ENCODE data around the gene GGA3.
A peak's percentile ranks its signal among the peaks of the same experiment; 100 is the strongest.
"Not testable (repeated sequence)": the region's sequence is repeated elsewhere in the genome, so short reads cannot be mapped to it uniquely, and the experiment has no call there.

The GGA3 gene, protein sequence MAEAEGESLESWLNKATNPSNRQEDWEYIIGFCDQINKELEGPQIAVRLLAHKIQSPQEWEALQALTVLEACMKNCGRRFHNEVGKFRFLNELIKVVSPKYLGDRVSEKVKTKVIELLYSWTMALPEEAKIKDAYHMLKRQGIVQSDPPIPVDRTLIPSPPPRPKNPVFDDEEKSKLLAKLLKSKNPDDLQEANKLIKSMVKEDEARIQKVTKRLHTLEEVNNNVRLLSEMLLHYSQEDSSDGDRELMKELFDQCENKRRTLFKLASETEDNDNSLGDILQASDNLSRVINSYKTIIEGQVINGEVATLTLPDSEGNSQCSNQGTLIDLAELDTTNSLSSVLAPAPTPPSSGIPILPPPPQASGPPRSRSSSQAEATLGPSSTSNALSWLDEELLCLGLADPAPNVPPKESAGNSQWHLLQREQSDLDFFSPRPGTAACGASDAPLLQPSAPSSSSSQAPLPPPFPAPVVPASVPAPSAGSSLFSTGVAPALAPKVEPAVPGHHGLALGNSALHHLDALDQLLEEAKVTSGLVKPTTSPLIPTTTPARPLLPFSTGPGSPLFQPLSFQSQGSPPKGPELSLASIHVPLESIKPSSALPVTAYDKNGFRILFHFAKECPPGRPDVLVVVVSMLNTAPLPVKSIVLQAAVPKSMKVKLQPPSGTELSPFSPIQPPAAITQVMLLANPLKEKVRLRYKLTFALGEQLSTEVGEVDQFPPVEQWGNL

DNA sequence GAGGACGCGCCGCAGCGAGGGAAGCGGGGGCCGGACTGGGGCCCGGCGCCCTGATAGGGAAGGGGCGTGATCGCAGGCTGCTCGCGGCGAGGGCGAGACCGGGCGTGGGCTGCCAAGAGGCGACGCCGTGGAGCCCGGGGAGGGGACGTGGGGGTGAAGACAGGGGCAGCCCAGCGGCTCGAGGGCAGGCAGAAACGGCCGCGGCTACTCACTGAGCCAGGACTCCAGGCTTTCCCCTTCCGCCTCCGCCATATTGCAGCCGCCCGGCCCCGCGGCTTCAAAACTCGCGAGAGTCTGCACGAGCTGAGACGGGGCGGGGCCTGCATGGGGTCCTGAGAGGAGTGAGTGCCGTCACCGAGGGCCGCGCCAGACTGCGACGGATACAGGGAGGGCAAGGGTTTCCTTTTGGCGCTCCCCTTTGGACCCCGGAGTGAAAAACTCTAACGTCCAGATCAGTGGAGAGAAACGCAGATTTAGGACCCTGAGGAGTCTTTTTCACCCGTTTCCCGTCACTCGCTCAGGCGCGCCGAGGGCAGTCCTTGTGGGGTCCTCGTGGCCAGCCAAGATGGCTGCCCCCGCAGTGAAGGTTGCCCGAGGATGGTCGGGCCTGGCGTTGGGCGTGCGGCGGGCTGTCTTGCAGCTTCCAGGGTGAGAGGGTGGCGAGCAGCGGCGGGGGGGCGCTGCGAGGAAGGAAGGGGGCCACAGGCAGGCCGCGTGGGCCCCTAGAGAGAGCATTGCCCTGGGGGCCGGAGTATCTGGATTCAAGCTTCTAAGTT, at the start of gene GGA3, which contains the start of gene MRPS7:
TSS of gene GGA3 (minus strand) at position 271 of the 776 bp plus-strand sequence. CDS start at position 252, 19 bp downstream.
TSS of gene MRPS7 (plus strand) at position 544 of the 776 bp plus-strand sequence. CDS start at position 566, 22 bp downstream.
- peak; percentile 98 for DNase-seq (ENCODE audit: low read depth)

DNA sequence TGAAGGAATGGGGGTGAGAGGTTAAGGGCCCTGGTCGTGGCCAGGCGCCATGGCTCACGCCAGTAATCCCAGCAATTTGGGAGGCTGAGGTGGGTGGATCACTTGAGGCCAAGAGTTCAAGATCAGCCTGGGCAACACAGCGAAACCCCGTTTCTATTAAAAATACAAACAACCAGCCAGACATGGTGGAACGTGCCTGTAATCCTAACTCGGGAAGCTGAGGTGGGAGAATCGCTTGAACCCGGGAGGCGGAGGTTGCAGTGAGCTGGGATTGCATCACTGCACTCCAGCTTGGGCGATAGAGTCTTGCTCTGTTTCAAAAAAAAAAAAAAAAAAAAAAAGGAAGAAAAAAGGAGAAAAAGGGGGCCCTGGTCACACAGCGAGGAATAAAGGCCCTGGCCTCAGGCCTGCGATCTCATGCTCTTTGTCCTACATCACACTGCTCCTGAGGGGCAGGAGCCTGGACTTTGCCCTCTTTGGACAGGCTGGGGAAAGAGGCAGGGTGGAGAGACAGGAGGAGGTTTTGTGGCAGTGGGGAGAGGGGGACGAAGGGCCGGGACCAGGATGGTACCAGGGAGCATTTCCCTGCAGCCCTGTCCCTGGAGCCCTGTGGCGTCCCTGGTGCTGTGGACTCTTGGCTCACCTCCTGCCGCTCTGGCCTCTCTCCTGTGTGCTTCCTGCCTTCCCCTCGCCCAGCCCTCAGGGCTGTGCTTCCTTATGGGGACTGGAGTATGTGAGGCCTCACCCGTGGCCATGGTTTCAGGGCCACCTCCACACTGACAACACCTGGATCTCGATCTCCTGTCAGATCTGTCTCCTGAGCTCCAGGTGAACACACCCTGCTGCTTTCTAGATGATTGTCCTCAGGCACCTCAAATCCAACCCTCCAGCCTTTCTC, 47.6 kb upstream of the GGA3 start:
- no peak for DNase-seq (ENCODE audit: low read depth)

DNA sequence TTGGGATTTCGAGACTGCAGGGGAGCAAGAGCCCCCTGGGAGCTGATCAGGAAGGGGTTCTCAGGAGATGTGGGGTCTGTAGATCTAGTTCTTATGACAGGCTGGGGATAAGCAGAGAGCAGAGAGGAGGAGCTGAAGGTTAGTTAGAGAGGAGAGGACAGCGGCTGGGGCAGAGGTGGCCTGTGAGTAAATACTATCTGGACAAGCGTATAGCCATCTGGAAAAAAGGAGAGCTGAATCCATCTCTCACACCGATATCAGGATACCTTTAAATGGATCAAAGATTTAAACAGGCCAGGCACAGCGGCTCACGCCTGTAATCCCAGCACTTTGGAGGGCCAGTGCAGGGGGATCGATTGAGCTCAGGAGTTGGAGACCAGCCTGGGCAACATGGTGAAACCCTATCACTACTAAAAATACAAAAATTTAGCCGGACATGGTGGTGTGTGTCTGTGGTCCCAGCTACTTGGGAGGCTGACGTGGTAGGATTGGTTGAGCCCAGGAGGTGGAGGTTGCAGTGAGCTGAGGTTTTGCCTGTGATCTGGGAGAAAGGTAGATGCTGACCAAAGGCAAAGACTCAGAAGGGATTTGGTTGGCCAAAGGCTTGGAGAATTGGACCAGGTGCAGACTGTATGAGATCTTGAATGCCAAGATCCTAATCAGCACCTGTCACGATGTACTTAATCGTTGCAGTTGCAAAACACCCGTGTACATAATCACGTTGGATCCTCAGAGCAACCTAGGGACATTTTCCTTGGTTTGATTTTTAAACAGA, 46.7 kb upstream of the GGA3 start:
- no peak for DNase-seq (ENCODE audit: low read depth)

DNA sequence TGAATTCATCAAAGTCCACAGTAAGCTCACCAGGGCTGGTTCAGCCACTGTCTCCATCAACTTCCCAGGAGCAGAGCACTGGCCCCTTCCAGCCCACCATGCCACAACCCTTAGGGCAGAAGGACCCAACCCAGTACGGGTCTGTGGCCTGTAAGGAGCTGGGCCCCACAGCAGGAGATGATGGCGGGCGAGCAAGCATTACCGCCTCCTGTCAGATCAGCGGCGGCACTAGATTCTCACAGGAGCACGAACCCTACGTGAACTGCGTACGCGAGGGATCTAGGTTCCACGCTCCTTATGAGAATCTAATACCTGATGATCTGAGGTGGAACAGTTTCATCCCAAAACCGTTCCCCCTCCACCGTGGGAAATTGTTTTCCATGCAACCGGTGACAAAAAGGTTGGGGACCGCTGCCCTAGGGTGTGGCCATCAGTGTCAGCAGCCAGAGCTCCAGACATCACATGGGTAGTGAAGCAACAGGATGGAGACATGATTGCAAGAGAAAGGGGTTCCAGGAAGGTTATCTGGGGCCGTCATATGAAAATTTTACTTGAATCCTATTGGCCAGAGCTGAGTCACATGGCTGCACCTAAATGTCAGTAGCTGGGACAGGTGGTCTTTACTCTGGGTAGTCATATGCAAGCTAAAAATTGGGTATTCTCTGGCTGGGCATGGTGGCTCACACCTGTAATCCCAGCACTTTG, 40.2 kb upstream of the GGA3 start:
- DNase-seq (ENCODE audit: low read depth), result no peak

DNA sequence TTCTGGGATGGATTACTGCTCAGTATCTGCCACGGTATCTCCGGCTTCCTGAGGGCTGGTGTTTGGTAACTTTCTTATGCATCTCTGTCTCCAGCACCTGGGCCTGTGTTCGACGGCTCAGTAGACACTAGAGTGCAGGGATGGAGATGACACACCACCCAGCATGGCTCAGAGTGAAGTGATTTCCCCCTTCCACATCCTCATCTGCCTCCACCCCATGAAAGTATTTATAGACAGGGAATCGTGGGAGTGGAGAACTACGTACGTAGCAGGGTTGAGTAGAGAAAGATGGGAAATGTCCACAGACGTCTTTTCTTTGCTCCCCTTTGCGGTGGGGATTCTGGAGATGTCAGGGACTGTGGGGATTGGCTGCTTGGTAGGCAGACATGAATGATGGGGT, 39.6 kb upstream of the GGA3 start:
- no peak for DNase-seq (ENCODE audit: low read depth)

DNA sequence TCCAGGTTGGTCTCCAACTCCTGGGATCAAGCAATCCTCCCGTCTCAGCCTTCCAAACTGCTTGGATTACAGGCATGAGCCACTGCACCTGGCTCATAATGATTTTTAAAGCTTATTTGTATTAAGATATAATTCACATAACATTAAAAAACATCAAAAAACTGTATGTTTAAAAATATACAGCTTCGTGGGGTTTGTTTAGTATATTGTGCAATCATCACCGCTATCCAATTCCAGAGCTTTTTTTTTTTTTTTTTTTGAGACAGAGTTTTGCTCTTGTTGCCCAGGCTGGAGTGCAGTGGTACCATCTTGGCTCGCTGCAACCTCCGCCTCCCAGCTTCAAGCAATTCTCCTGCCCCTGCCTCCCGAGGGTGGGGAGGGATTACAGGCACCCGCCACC, 38.9 kb upstream of the GGA3 start:
- DNase-seq (ENCODE audit: low read depth), result no peak

DNA sequence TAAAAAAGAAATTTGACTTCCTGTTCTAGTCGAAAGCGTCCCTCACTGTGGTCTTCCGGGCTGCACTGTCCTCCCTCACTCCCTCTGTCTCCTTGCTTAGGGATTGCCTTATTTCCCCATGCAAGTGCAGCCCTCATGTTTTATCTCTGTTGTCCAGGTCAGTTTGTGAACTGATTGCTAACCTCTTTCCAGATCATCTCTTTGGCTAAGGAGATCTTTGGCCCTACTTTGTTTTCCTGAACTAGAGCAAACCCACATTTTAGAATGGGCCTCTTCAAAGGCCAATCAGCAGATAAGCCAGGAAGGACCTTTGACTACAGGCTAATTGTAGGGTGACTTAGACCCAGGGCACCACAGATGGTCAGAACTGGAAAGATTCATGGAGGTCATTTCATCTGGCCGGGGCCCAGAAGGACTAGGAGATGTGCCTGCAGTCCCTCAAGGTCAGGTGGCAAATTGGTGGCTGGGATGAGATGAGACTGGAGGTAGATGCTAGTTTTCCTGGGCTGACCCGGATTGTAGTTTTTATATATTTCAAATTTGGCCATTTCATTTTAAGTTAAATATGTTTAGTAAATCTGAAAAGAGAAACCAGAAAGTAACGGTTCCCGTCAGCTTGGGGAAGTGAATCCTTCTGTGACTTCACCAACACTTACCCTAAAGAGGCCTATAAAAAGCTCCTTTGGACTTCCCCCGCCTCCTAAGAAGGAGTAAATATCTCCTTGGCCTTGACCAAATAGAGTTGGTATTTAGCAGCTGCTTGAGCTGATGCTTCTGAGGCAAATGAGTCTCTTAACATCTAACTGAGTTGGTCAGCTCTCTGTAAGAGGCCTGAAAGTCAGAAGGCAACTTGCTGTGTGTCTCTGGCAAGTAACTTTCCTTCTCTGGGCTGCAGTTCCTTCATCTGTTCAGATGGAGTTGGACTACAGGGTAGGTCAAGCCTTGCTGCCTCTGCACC, 34.1 kb upstream of the GGA3 start:
- DNase-seq (ENCODE audit: low read depth), result no peak

DNA sequence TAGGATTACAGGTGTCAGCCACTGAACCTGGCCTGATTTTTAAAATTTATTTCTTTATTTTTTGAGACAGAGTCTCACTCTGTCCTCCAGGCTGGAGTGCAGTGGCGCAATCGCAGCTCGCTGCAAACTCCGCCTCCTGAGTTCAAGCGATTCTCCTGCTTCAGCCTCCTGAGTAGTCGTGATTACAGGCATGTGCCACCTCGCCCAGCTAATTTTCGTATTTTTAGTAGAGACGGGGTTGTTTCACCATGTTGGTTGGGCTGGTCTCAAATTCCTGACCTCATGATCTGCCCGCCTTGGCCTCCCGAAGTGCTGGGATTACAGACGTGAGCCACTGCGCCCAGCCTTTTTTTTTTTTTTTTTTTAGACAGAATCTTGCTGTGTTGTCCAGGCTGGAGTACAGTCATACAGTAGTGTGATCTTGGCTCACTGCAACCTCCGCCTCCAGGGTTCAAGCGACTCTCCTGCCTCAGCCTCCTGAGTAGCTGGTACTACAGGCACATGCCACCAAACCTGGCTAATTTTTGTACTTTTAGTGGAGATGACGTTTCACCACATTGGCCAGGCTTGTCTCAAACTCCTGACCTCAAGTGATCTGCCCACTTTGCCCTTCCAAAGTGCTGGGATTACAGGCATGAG, 31.5 kb upstream of the GGA3 start:
- not testable (repeated sequence) for DNase-seq (ENCODE audit: low read depth)

DNA sequence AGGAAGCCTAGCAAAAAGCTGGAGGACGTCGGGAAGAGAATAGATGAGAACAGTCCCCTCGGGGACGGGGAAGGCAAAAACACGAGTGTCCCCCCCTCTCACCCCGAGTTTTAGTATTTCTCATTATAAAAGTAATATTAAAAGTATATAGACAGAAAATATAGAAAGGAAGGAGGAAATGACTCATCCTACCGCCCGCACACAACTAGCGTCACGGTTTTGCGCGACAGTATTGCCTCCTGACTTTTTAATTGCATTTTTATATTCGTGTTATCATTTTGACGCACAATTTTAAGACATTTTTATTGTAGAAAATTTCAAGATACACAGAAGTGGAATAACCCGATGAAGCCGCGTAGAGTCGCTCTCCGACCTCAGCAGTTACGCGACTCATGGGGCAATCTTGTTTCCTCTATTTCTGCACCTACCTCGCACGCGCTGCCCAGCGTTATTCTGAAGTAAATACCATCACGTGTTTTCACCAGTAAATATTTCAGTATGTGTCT, 28.5 kb upstream of the GGA3 start:
- peak; percentile 79 for DNase-seq (ENCODE audit: low read depth)

DNA sequence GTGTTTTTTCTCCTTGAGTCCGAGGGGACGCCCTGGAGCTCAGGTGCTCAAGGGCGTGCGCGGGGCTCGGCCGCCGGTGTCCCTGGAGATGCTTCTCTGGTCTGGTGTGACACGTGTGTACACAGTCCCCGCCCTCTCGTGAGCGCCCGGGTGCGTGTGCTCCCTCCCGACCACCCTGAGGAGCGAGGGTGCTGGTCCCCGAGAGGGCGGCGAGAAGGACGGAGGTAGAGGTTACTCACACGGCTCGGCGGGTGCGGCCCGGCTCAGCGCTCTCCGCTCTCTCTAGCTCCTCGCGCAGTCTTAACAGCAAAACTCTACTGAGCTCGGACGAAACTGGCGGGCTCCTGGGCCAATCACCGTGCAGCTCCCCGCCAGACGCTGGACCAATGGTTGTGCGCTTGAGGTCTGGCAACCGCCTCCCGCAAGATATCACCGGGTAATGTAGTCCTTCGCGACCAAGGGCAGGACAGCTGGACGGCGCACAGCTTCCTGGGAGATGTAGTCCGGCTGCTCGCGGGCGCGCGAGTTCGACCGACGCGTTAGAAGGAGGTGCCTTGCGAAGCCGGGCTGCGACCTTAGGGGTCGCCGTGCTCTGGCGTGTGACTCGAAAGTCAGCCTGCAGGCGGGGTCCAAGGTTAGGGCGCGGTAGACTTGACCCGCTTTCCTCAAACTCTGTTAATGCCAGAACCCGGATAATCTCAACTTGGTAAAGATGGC, 27.9 kb upstream of the GGA3 start, which contains the start of gene SLC25A19:
TSS of gene SLC25A19 (minus strand) at position 319 of the 717 bp plus-strand sequence. CDS start 2,669 bp downstream, outside the sequence.
- DNase-seq (ENCODE audit: low read depth), result peak; percentile 100

DNA sequence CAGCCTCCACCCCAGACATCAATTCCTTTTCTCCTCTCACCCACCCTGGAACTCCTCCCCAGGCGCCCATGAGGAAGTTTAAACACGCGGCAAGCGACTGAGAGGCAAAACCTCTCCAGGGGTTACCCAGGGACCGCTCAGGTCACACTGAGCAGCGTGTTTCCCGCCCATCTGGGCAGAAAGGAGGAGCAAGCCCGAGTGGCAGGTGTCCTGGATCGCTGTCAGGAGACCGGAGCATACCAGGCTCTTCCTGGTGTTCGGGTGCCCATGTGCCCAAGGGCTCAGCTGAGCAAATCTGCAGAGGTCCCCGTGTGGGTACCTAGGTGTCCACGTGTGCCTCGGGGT, 27.3 kb upstream of the GGA3 start:
- DNase-seq (ENCODE audit: low read depth), result peak; percentile 51

DNA sequence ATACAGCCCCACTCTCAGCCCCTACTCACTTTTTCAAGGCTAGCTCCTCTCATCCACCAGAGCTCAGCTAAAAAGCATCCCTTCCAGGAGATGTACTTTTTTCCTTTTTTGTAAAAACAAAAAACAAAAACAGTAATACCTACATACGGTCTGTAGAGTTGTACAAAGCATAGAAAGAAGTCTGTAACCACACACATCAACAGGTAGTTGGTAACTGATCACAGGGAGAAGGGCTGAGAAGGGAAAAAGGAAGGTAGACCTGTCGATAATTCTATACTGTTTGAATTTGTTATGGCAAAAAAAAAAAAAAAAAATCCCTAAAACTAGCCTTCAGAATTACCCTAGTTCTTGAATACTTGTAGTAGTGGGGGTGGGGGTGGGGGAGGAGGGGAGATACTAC, 27.0 kb upstream of the GGA3 start:
- DNase-seq (ENCODE audit: low read depth), result no peak

DNA sequence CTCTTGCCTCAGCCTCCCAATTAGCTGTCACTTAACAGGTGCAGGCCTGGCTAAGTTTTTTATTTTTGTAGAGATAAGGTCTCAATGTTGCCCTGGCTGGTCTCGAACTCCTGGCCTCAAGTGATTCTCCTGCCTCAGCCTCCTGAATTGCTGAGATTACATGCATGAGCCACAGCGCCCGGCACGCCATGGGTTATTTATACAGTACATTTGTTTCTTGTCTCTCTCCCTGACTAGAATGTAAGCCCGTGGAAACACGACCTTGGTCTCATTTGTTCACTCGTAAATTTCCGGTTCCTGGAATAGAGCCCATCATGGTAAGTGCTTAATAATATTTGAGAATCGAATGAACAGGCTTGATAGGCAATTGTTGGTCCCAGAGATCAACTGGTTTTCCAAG, 25.8 kb upstream of the GGA3 start:
- DNase-seq (ENCODE audit: low read depth), result no peak

DNA sequence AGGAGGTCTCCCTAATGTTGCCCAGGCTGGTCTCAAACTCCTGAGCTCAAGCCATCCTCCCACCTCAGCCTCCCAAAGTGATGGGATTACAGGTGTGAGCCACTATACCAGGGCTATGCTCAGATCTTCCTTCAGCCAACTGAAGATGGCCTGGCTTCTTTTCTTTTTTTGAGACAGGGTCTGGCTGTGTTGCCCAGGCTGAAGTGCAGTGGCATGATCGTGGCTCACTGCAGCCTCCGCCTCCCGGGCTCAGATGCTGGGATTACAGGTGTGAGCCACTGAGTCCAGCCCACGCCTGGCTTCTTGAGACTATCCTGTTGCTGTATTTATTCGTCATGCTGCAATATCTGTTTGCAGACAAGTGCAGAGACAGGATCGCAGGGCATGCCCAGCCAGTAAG, 23.7 kb upstream of the GGA3 start:
- no peak for DNase-seq (ENCODE audit: low read depth)

DNA sequence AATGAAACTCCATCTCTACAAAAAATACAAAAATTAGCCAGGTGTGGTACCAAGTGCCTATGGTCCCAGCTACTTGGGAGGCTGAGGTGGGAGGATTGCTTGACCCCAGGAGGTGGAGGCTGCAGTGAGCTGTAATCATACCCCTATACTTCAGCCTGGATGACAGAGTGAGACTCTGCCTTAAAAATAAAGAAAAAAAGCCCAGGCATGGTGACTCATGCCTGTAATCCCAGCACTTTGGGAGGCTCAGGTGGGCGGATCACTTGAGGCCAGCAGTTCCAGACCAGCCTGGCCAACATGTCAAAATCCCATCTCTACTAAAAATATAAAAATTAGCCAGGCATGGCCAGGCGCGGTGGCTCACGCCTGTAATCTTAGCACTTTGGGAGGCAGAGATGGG, 18.8 kb upstream of the GGA3 start:
- peak; percentile 24 for DNase-seq (ENCODE audit: low read depth)

DNA sequence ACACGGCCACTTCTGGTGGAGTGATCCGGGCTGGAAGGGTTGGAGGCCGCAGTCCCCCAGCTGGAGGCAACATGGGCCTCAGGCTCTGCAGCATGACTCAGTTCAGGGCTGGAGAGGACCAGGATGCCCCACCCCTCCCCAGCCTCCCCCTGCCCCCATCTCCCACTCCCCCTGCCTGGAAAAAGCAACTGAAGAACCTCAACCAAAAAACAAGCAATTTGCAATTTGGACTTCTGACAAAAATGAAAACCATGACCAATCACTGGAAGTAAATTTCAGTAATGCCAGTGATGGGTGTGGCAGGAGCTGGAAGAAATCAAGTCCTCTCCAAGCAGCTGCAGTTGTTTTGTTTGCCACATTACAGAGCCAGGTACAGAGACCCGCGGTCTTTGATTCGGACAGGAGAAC, 16.3 kb upstream of the GGA3 start:
- peak; percentile 21 for DNase-seq (ENCODE audit: low read depth)

DNA sequence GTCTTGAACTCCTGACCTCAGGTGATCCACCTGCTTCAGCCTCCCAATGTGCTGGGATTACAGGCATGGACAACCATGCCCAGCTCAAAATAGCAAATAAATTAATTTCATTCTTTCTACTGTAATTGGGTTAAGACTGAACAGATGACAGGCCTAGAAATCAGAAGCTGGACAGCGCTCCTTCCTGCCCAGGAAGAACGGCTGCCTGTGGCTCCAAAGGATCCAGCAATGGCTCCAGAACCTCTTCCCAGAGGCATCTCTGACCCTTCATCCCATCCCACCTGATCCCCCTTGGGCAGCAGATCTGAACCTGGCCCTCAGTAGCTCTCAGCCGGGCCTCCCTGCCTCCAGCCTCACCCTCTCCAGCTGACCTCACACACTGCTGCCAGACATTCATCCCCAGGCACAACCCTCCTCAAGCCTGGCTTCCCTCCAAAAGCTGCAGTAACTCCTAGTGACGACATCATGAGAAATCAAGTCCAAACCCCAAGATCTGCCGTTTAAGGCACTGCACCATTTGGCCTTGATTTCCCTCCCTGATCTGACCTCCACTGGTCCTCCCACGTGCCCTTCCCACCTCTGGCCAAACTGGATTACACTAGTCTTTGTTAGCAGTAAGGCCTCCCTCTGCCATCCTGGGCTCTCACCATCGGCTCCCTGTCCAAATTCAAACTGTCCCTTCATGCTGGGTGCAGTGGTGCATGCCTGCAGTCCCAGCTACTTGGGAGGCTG, 12.7 kb upstream of the GGA3 start:
- DNase-seq (ENCODE audit: low read depth), result peak; percentile 91
